Measurements from ENCODE around the gene SYT14.

DNA sequence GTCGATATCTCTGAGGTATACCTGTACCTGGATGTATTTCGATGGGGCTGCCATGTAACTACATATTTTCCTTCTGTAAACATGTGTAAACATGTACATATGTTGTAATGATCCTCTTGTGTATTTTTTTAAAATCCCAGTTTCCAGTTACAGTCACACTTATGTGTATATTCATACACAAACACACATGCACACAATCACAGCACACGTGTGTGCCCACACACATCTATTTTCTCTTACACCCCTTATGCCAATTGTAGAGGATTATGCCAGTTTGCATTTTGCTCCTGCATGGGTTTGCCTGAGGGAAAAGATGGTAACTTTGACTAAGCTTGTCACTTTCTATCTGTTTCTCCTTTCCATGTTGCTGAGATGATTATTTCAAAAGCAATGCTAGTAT lies 10.1 kb downstream of the SYT14 start:
- TF ChIP-seq EZH2 (optimal IDR thresholded peaks at IDR 0.05; ENCODE audit: low read depth, low read length) (no peak), EZH2phosphoT487 (IDR thresholded peaks at IDR 0.05; ENCODE audit: low read length) (no peak)
